Measurements from ENCODE around the gene IQSEC2. TPM values are rescaled to one million over a fixed set of nuclear protein-coding genes. Genes with fewer than 3 reads are reported as not detected.
A peak's percentile ranks its signal among the peaks of the same experiment; 100 is the strongest.

IQSEC2 gene
- total and polyA plus RNA-seq, 2 experiments from 2014 or later, result 14.3 to 37.0 TPM

DNA sequence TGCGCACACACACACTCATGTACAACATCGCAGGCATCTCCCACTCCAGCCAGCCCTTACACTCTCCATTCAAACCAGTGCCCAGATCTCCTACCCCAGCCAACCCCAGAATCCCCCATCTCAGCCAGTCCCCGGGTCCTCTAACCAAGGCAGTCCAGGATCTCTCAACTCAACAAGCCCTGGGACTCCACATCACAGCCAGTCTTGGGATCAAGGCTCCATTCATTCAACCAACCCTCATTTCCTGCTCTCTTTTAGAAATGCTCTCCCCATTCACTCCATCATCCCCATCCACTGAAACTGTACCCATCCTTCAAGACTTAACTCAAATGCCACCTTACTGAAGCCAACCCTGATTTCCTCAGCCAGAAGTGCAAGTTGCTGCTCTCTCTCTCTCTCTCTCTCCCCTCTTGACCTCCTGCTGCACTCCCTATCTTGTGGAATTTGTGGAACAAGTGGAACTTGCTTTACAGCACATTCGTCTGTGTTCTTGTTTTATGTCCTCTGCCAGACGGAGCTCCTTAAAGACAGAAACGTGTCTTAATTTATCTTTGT, 40.6 kb upstream of the IQSEC2 start:
- no peaks in the 10 kb centered on the region for H3K36me3 ChIP-seq
- H3K27me3 ChIP-seq, result peaks cover 34% of the 10 kb centered on the region
- peak in 1 of 2 donors; percentile 7 for DNase-seq (ENCODE audit: low read depth in 1 of 2, low spot score in 1 of 2)
- no peak overlapping the region for H3K4me3 ChIP-seq
- no peaks in the 10 kb centered on the region for H3K9me3 ChIP-seq (ENCODE audit: low read depth)
- no peaks in the 10 kb centered on the region for H3K4me1 ChIP-seq (ENCODE audit: low read depth)
- TF ChIP-seq, protein P1, sequence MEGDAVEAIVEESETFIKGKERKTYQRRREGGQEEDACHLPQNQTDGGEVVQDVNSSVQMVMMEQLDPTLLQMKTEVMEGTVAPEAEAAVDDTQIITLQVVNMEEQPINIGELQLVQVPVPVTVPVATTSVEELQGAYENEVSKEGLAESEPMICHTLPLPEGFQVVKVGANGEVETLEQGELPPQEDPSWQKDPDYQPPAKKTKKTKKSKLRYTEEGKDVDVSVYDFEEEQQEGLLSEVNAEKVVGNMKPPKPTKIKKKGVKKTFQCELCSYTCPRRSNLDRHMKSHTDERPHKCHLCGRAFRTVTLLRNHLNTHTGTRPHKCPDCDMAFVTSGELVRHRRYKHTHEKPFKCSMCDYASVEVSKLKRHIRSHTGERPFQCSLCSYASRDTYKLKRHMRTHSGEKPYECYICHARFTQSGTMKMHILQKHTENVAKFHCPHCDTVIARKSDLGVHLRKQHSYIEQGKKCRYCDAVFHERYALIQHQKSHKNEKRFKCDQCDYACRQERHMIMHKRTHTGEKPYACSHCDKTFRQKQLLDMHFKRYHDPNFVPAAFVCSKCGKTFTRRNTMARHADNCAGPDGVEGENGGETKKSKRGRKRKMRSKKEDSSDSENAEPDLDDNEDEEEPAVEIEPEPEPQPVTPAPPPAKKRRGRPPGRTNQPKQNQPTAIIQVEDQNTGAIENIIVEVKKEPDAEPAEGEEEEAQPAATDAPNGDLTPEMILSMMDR (IDR thresholded peaks at IDR 0.05; ENCODE audit: low read depth, low read length), result no peak
- no peak overlapping the region for H3K27ac ChIP-seq

- H3K9me3 ChIP-seq (ENCODE audit: low read depth), result no peaks in the 10 kb centered on the region
- DNase-seq (ENCODE audit: low read depth in 1 of 2, low spot score in 1 of 2), result peak in 1 of 2 donors; percentile 19
- H3K27ac ChIP-seq, result no peak overlapping the region
- peak overlapping the region; percentile 68 for H3K4me3 ChIP-seq
- no peaks in the 10 kb centered on the region for H3K36me3 ChIP-seq
- peaks cover 34% of the 10 kb centered on the region for H3K27me3 ChIP-seq
- H3K4me1 ChIP-seq (ENCODE audit: low read depth), result no peaks in the 10 kb centered on the region
- TF ChIP-seq, protein P1 (IDR thresholded peaks at IDR 0.05; ENCODE audit: low read depth, low read length), result no peak
These were observed 40.0 kb upstream of the IQSEC2 start for GRCh38 chrX:53321230-53321942.

DNA sequence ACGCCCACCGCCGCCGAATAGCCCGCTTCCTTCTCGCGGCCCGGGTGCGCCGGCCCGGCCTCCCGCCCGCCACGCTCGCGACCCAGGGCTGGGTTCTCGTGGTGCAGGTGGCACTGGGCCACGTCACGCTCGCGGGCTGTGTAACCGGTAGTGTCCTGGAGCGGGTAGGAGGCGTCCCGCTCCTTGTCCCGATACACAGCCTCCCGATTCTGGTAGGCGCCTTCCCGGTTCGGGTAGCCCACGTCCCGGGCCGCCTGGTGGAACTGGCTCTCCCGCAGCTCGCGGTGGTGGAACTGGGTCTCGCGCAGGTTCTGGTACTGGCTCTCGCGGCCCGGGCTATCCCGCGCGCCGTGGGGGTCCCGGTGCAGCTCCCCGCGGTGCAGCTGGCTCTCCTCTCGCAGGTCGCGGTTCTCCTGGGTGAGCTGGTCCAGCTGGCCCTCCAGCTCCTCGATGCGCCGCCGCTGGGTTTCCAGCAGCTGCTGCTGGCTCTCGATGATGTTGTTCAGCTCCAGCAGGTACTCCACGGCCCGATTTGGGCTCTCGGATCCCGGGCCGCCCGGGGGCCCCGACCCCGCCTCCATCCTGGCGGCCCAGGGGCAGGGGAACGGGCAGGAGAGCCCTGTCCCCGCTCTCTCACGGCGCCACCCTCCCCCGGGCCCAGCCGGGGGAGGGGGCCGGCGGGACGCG, 39.3 kb upstream of the IQSEC2 start:
- peak overlapping the region; percentile 68 for H3K4me3 ChIP-seq
- H3K36me3 ChIP-seq, result no peaks in the 10 kb centered on the region
- peaks cover 34% of the 10 kb centered on the region for H3K27me3 ChIP-seq
- H3K9me3 ChIP-seq (ENCODE audit: low read depth), result no peaks in the 10 kb centered on the region
- no peak overlapping the region for H3K27ac ChIP-seq
- TF ChIP-seq, protein P1 (IDR thresholded peaks at IDR 0.05; ENCODE audit: low read depth, low read length), result no peak
- no peaks in the 10 kb centered on the region for H3K4me1 ChIP-seq (ENCODE audit: low read depth)
- DNase-seq (ENCODE audit: low read depth in 1 of 2, low spot score in 1 of 2), result peak in 1 of 2 donors; percentile 16

- Histone ChIP-seq H3K4me3 (peak overlapping the region; percentile 68), H3K27me3 (peaks cover 34% of the 10 kb centered on the region), H3K4me1 (ENCODE audit: low read depth) (no peaks in the 10 kb centered on the region), H3K27ac (no peak overlapping the region), H3K9me3 (ENCODE audit: low read depth) (no peaks in the 10 kb centered on the region), H3K36me3 (no peaks in the 10 kb centered on the region)
- TF ChIP-seq, protein P1 (IDR thresholded peaks at IDR 0.05; ENCODE audit: low read depth, low read length), result no peak
- no peak for DNase-seq (ENCODE audit: low read depth in 1 of 2, low spot score in 1 of 2)
These were observed 38.5 kb upstream of the IQSEC2 start for GRCh38 chrX:53319614-53320542.

GRCh38 chrX:53318766-53319353, 37.5 kb upstream of the IQSEC2 start:
- Histone ChIP-seq H3K27me3 (peaks cover 34% of the 10 kb centered on the region), H3K4me3 (no peak overlapping the region), H3K9me3 (ENCODE audit: low read depth) (no peaks in the 10 kb centered on the region), H3K4me1 (ENCODE audit: low read depth) (no peaks in the 10 kb centered on the region), H3K27ac (no peak overlapping the region), H3K36me3 (no peaks in the 10 kb centered on the region)
- TF ChIP-seq, protein P1 (IDR thresholded peaks at IDR 0.05; ENCODE audit: low read depth, low read length), result no peak
- DNase-seq (ENCODE audit: low read depth in 1 of 2, low spot score in 1 of 2), result no peak
